Measurements from ENCODE around the gene AHI1. TPM values are rescaled to one million over a fixed set of nuclear protein-coding genes. Genes with fewer than 3 reads are reported as not detected.

Gene AHI1
- total RNA-seq, 2 experiments from 2014 or later = 21.1 to 27.5 TPM

DNA sequence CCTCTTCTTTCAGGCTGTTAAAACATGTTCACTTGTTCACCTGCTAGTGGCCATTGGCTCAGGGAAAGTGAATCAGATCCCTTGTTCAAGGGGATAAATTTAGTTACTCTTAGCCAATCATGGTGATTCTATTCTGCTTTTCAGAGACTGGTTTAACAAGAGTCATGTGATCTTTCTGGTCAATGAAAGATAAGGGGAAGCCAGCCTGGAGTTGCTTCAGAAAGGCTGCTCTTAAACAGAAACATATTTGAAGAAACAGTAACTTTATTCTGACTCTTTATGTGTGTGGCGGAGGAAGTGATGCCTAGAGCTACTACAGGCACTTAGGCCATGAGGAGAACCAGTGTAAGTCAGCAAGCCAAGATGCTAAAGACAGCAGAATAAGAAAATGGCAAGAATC, 28.1 kb upstream of the AHI1 start:
- Mint-ChIP-seq H3K4me3 (no peak overlapping the region), H3K36me3 (ENCODE audit: low read depth) (no peaks in the 10 kb centered on the region), H3K27me3 (no peaks in the 10 kb centered on the region), H3K27ac (no peak overlapping the region), H3K4me1 (ENCODE audit: low read depth) (no peaks in the 10 kb centered on the region), H3K9me3 (no peaks in the 10 kb centered on the region)
- Histone ChIP-seq H3K4me3 (ENCODE audit: low read length) (no peak overlapping the region), H3K27me3 (ENCODE audit: control insufficient read depth in 1 of 2, insufficient read depth in 2 of 2, low read length in 2 of 2) (no peaks in the 10 kb centered on the region), H3K9me3 (ENCODE audit: control insufficient read depth in 1 of 2, insufficient read depth in 1 of 2, low read length in 2 of 2) (no peaks in the 10 kb centered on the region), H3K27ac (ENCODE audit: low read depth in 1 of 2, low read length in 2 of 2) (no peak overlapping the region), H3K4me1 (ENCODE audit: insufficient read depth, low read length) (no peaks in the 10 kb centered on the region), H3K36me3 (ENCODE audit: insufficient read depth, low read length) (no peaks in the 10 kb centered on the region)
- ATAC-seq (ENCODE audit: poor library complexity) = no peak
- ChIA-PET CTCF (no interaction called here), POLR2A (no interaction called here)
- DNase-seq = no peak
- TF ChIP-seq, protein P1, sequence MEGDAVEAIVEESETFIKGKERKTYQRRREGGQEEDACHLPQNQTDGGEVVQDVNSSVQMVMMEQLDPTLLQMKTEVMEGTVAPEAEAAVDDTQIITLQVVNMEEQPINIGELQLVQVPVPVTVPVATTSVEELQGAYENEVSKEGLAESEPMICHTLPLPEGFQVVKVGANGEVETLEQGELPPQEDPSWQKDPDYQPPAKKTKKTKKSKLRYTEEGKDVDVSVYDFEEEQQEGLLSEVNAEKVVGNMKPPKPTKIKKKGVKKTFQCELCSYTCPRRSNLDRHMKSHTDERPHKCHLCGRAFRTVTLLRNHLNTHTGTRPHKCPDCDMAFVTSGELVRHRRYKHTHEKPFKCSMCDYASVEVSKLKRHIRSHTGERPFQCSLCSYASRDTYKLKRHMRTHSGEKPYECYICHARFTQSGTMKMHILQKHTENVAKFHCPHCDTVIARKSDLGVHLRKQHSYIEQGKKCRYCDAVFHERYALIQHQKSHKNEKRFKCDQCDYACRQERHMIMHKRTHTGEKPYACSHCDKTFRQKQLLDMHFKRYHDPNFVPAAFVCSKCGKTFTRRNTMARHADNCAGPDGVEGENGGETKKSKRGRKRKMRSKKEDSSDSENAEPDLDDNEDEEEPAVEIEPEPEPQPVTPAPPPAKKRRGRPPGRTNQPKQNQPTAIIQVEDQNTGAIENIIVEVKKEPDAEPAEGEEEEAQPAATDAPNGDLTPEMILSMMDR (IDR thresholded peaks at IDR 0.05) = no peak
- intact Hi-C loops (cut with DNase I, micrococcal nuclease) = no loop called here

DNA sequence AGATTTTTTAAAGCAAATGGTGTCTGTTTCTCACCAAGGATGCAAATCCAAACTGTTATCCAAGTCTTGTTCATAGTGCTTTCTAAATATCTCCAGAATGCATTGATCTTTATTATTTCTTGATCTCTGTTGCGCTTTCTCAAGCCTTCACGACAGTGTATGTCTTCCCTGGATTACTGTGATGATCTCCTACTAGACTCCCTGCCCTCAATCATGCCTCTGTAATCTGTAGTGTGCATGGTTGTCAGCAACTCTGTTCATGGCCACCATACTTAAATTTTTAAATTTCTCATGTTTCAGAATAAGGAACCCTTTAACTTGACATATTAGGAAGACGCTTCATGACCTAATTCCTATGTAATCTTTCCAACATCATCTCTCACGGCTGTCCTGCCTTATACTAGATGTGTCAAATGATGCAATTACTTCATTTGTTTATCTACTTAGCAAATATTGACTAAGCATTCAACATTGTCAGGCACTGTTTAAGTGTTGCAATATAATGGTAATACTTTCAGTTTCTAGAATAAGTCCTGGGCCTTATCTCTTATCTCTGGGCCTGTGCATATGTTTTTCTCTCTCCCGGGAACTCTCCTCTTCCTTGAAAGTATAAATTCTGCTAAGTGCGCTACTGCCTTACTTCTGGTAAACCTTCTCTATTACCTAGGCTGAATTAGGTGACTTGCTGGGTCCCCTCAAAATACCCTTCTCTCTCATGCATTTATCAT, 25.6 kb upstream of the AHI1 start:
- Mint-ChIP-seq H3K4me3 (no peak overlapping the region), H3K4me1 (ENCODE audit: low read depth) (no peaks in the 10 kb centered on the region), H3K36me3 (ENCODE audit: low read depth) (no peaks in the 10 kb centered on the region), H3K27me3 (no peaks in the 10 kb centered on the region), H3K9me3 (no peaks in the 10 kb centered on the region), H3K27ac (no peak overlapping the region)
- ATAC-seq (ENCODE audit: poor library complexity) = no peak
- Histone ChIP-seq H3K36me3 (ENCODE audit: insufficient read depth, low read length) (no peaks in the 10 kb centered on the region), H3K4me3 (ENCODE audit: low read length) (no peak overlapping the region), H3K9me3 (ENCODE audit: control insufficient read depth in 1 of 2, insufficient read depth in 1 of 2, low read length in 2 of 2) (no peaks in the 10 kb centered on the region), H3K27me3 (ENCODE audit: control insufficient read depth in 1 of 2, insufficient read depth in 2 of 2, low read length in 2 of 2) (no peaks in the 10 kb centered on the region), H3K27ac (ENCODE audit: low read depth in 1 of 2, low read length in 2 of 2) (no peak overlapping the region), H3K4me1 (ENCODE audit: insufficient read depth, low read length) (no peaks in the 10 kb centered on the region)
- ChIA-PET POLR2A (no interaction called here), CTCF (no interaction called here)
- intact Hi-C loops (cut with DNase I, micrococcal nuclease) = no loop called here
- TF ChIP-seq, protein P1 (IDR thresholded peaks at IDR 0.05) = no peak
- no peak for DNase-seq

DNA sequence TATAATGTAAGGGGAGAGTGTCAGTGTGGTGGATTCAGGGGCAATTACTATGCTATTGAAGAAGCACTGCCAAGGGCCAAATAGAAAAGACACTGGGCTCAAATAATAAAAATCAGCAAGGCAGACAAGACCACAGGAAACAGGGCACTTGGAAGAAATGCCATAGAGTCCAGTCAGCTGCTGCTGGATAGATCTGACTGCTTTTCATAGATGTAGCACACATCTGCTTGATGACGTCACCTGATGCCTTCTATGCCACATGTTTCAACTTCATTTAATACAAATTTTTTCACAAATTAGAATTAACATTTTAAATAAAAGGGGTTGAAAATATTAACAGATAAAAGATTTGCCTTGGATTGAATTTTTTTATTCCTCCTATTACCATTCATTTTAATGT, 23.9 kb upstream of the AHI1 start:
- POLR2A ChIA-PET = no interaction called here
- H3K4me3 Mint-ChIP-seq = no peak overlapping the region
- Histone ChIP-seq H3K27ac (ENCODE audit: low read depth in 1 of 2, low read length in 2 of 2) (no peak overlapping the region), H3K36me3 (ENCODE audit: insufficient read depth, low read length) (no peaks in the 10 kb centered on the region), H3K27me3 (ENCODE audit: control insufficient read depth in 1 of 2, insufficient read depth in 2 of 2, low read length in 2 of 2) (no peaks in the 10 kb centered on the region), H3K4me3 (ENCODE audit: low read length) (no peak overlapping the region), H3K9me3 (ENCODE audit: control insufficient read depth in 1 of 2, insufficient read depth in 1 of 2, low read length in 2 of 2) (no peaks in the 10 kb centered on the region), H3K4me1 (ENCODE audit: insufficient read depth, low read length) (no peaks in the 10 kb centered on the region)
- H3K27ac Mint-ChIP-seq = no peak overlapping the region
- H3K9me3 Mint-ChIP-seq = no peaks in the 10 kb centered on the region
- H3K36me3 Mint-ChIP-seq (ENCODE audit: low read depth) = no peaks in the 10 kb centered on the region
- ATAC-seq (ENCODE audit: poor library complexity) (no peak), DNase-seq (no peak)
- no peaks in the 10 kb centered on the region for H3K4me1 Mint-ChIP-seq (ENCODE audit: low read depth)
- TF ChIP-seq, protein P1 (IDR thresholded peaks at IDR 0.05) = no peak
- CTCF ChIA-PET = no interaction called here
- H3K27me3 Mint-ChIP-seq = no peaks in the 10 kb centered on the region
- intact Hi-C loops (cut with DNase I, micrococcal nuclease) = no loop called here

All from CD4-positive, alpha-beta T cell (primary cell).